ENCODE data around the gene MAGEA10.

GRCh38 chrX:152154050-152154449 lies 15.7 kb upstream of the MAGEA10 start:
- TF ChIP-seq CTCF (conservative IDR thresholded peaks at IDR 0.05; ENCODE audit: low read length) (no peak), EZH2phosphoT487 (IDR thresholded peaks at IDR 0.05; ENCODE audit: borderline replicate concordance, low read depth, low read length) (no peak)

Measured in OCI-LY7 (cell line).